Suprapubic skin (tissue), 4 donors: ENCODE results near the gene RARS2.

ENCODE experiments used
- CTCF ChIP-seq, 2 donors: fragments of 200-600 bp in 1 of 2; fragments of 450-650 bp in 1 of 2; sonication (generic) in 1 of 2; IDR thresholded peaks; one replicate each; pipeline ENCODE4 v1.5.1; 2016 to 2019; ENCODE audit warnings: antibody characterized with exemption in 2 of 2, mild to moderate bottlenecking in 1 of 2, moderate library complexity in 1 of 2
- EP300 ChIP-seq: sonication (generic); formaldehyde crosslinking; IDR thresholded peaks from one replicate; pipeline ENCODE4 v1.6.1; 2017; ENCODE audit warnings: antibody characterized with exemption
- POLR2AphosphoS5 ChIP-seq, 3 donors: sonication (generic); formaldehyde crosslinking; IDR thresholded peaks; one replicate each; pipeline ENCODE4 v1.6.1; 2017; ENCODE audit warnings: antibody characterized with exemption in 3 of 3

GRCh38 chr6:87498048-87498447 lies 91.7 kb downstream of the RARS2 start:
- no peak for TF ChIP-seq CTCF (IDR thresholded peaks at IDR 0.05)
- TF ChIP-seq POLR2AphosphoS5 (IDR thresholded peaks at IDR 0.05), result no peak
- no peak for TF ChIP-seq EP300
